Activated T-cell treated with anti-CD3 and anti-CD28 coated beads, Interleukin-2, amount 50 U/mL, for 72 hours (primary cell): ENCODE data around the gene CLCN2. TPM values are rescaled to one million over a fixed set of nuclear protein-coding genes. Genes with fewer than 3 reads are reported as not detected.

Experiments
- ATAC-seq, 2 donors: fragments of 150-1000 bp; cut with Tn5 transposase; replicated peaks in 1 of 2; 2 replicates each; pipeline ENCODE4 v1.10.0; 2021; ENCODE audit warnings: moderate library complexity in 2 of 2, mild to moderate bottlenecking in 1 of 2
- DNase-seq, 2 donors: peaks; one replicate each; pipeline ENCODE4 v3.0.0; 2021 to 2022; ENCODE audit warnings: mixed read lengths in 1 of 2
- H3K27ac Mint-ChIP-seq: one replicate; pipeline ENCODE4 v1.8.0; 2022; ENCODE audit warnings: mild to moderate bottlenecking, moderate library complexity, mixed read lengths
- H3K27me3 Mint-ChIP-seq: one replicate; pipeline ENCODE4 v1.8.0; 2022; ENCODE audit warnings: low read depth, mixed read lengths
- H3K36me3 Mint-ChIP-seq, 2 donors: one replicate each; pipeline ENCODE4 v1.8.0; 2022; ENCODE audit warnings: mixed read lengths in 2 of 2, mild to moderate bottlenecking in 1 of 2; ENCODE audit not compliant: insufficient read depth in 2 of 2
- H3K4me1 Mint-ChIP-seq: one replicate; pipeline ENCODE4 v1.8.0; 2022; ENCODE audit warnings: low read depth, mixed read lengths
- H3K4me3 Mint-ChIP-seq, 2 donors: one replicate each; pipeline ENCODE4 v1.8.0; 2022; ENCODE audit warnings: mild to moderate bottlenecking in 2 of 2, mixed read lengths in 2 of 2, moderate library complexity in 2 of 2
- H3K9me3 Mint-ChIP-seq, 2 donors: one replicate each; pipeline ENCODE4 v1.8.0; 2022; ENCODE audit warnings: mixed read lengths in 2 of 2
- total RNA-seq, 2 donors: library from RNA; stranded (reverse); gene quantifications; one replicate each; pipeline ENCODE4 v1.2.3, GENCODE V29; 2022

Gene CLCN2
- total RNA-seq, 2 donors from 2014 or later: 3.1 to 3.9 TPM

DNA sequence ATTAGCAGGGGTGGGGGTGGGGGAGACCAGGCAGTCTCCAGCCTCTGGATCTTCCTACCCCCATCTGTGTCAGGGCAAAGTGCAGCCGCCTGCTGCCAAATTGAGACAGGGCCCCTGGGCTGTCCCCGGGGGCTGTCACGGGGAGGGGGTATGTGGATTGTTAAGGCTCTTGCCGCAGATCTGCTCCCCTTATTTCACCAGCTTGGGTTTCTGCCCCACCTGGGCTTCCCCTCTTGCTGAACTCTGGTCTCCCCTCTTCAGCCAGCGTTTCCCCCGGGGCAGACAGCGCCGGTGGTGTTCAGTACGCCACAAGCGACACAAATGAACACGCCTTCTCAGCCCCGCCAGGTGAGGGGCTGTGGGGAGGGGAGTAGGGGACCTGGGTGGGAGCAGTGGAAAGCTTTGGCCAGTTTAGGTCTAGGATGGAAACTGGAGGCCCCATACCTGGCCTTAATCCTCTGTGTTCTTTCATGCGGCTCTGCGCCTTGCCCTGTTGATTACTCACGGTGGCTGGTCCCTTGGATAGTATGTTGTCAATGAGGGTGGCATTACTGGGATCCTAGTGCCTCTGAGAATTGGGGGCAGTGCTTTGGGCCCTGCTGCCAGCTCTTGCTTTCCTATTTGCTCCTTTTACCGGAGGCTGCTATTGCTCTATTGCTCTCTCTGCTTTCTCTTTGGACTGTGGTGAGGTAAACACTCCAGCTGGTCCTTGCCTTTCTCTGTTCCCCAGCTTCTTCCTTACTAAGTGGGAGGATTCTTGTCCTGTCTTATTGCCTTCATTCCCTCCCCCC is 45.3 kb downstream of the CLCN2 start:
- Mint-ChIP-seq H3K9me3 (no peaks in the 10 kb centered on the region), H3K27ac (peak overlapping the region; percentile 63), H3K4me1 (peaks cover 47% of the 10 kb centered on the region), H3K36me3 (peaks cover 17 to 26% of the 10 kb centered on the region in 2 donors), H3K4me3 (peak overlapping the region; percentile 79 to 80), H3K27me3 (no peaks in the 10 kb centered on the region)
- ATAC-seq: no peak
- no peak for DNase-seq

DNA sequence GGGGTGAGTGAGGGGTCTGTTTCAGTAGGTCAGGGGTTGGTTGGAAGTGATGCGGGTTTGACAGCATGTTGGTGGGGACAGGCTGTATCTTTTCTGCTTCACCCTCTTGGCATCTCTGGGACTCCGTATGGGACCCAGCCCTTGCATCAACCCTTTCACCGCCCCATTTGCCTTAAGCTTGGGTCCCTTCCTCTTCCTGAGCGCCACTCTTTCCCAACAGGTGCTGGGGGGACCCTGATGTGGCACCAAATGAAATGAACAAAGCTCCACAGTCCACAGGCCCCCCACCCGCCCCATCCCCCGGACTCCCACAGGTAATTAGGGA is 45.9 kb downstream of the CLCN2 start:
- Mint-ChIP-seq H3K27ac (peak overlapping the region; percentile 90), H3K27me3 (no peaks in the 10 kb centered on the region), H3K4me3 (peak overlapping the region; percentile 79 to 80), H3K4me1 (peaks cover 42% of the 10 kb centered on the region), H3K36me3 (peaks cover 13 to 21% of the 10 kb centered on the region in 2 donors), H3K9me3 (no peaks in the 10 kb centered on the region)
- ATAC-seq (peak in 1 of 2 donors; percentile 3), DNase-seq (no peak)

DNA sequence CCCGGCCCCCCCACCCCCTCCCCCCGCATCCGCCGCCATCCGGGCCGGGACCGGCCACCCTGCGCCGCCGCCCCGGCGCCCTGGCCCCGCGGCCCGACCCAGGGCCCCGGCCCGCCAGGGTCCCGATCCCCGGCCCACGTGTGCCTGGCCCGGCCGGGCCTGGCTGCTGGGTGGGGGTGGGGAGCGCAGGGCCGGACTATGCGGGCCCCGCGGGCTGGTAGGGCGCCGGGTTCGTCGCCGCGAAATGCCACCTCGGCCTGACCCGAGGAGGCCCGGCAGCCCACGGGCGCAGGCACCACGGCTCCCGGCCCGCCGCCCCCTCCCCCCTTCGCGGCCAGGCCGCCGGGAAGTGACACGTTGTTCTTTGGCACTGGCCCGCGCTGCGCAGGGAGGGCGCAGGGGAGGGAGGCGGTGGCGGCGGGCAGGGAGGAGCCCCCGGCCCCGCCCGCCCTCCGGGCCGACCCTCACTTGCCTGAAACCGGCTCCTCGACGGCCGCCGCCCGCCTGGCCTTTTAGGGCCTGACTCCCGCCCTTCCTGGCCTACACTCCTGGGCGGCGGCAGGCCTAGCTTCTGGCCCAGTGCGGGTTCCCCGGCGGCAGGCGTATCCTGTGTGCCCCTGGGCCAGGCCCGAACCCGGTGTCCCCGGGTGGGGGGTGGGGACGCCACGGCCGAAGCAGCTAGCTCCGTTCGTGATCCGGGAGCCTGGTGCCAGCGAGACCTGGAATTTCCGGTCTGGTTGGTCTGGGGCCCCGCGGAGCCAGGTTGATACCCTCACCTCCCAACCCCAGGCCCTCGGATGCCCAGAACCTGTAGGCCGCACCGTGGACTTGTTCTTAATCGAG is 46.5 kb downstream of the CLCN2 start:
- ATAC-seq: peak; percentile 52 to 60
- peak overlapping the region; percentile 90 for H3K27ac Mint-ChIP-seq
- H3K36me3 Mint-ChIP-seq: peaks cover 13 to 24% of the 10 kb centered on the region in 2 donors
- H3K4me3 Mint-ChIP-seq: peak overlapping the region; percentile 80 to 92
- DNase-seq: peak; percentile 64 to 73
- H3K27me3 Mint-ChIP-seq: no peaks in the 10 kb centered on the region
- H3K4me1 Mint-ChIP-seq: peaks cover 41% of the 10 kb centered on the region
- no peaks in the 10 kb centered on the region for H3K9me3 Mint-ChIP-seq

DNA sequence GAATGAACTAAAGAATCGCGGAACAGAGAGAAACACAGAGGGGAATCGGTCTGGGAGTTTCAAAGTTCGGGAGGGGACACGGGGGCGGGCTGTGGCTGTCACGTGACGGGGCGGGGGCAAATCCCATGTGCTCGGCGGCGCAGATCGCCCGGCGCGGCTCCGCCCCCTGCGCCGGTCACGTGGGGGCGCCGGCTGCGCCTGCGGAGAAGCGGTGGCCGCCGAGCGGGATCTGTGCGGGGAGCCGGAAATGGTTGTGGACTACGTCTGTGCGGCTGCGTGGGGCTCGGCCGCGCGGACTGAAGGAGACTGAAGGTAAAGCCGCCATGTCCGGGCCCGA is 47.1 kb downstream of the CLCN2 start, which contains the start of gene EIF4G1:
EIF4G1 (plus strand) TSS at position 244 of the 337 bp plus-strand sequence. CDS start 1,191 bp downstream, outside the sequence.
- H3K4me3 Mint-ChIP-seq: peak within 1 kb of the TSS; percentile 82 to 92
- H3K9me3 Mint-ChIP-seq: no peaks in the 10 kb centered on the region
- DNase-seq (peak; percentile 96), ATAC-seq (peak; percentile 91 to 96)
- peak within 1 kb of the TSS; percentile 90 for H3K27ac Mint-ChIP-seq
- H3K36me3 Mint-ChIP-seq: peaks cover 13 to 23% of the 10 kb centered on the region in 2 donors
- no peaks in the 10 kb centered on the region for H3K27me3 Mint-ChIP-seq
- H3K4me1 Mint-ChIP-seq: peaks cover 36% of the 10 kb centered on the region

DNA sequence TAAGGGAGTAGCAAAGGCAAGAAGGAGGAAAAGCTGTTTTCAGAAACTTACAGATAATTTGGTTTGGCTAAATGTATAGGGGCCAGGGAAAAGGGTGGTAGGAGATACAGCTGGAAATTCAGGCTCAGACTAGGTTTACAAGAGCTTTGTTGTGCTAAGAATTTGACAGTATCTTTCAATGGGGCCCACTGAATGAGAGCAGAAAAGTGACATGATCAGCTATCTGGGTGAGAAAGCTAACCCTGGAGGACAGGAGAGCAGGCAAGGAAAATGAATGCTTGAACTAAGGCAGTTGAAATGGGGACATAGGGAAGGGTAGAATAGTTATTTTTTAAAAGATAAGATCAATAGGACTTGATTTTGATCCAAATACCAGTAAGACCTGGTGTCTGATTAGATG is 49.8 kb downstream of the CLCN2 start:
- peaks cover 15% of the 10 kb centered on the region for H3K4me1 Mint-ChIP-seq
- peaks cover 5 to 23% of the 10 kb centered on the region in 2 donors for H3K36me3 Mint-ChIP-seq
- DNase-seq: no peak
- ATAC-seq: no peak
- no peaks in the 10 kb centered on the region for H3K9me3 Mint-ChIP-seq
- no peaks in the 10 kb centered on the region for H3K27me3 Mint-ChIP-seq
- H3K27ac Mint-ChIP-seq: no peak overlapping the region
- H3K4me3 Mint-ChIP-seq: no peak overlapping the region

DNA sequence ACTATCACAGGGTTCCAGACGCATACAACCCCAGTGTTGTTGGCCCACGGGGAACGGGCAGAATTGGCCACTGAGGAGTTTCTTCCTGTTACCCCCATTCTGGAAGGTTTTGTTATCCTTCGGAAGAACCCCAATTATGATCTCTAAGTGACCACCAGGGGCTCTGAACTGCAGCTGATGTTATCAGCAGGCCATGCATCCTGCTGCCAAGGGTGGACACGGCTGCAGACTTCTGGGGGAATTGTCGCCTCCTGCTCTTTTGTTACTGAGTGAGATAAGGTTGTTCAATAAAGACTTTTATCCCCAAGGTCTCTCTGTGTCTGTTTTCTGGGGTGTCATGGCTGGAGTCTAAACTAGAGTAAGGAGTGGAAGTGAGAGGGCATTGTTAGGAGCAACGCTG is 52.7 kb downstream of the CLCN2 start:
- Mint-ChIP-seq H3K36me3 (peaks cover 2 to 27% of the 10 kb centered on the region in 2 donors), H3K9me3 (no peaks in the 10 kb centered on the region), H3K27ac (no peak overlapping the region), H3K4me1 (peaks cover under 1% of the 10 kb centered on the region), H3K4me3 (no peak overlapping the region), H3K27me3 (no peaks in the 10 kb centered on the region)
- DNase-seq (no peak), ATAC-seq (no peak)

DNA sequence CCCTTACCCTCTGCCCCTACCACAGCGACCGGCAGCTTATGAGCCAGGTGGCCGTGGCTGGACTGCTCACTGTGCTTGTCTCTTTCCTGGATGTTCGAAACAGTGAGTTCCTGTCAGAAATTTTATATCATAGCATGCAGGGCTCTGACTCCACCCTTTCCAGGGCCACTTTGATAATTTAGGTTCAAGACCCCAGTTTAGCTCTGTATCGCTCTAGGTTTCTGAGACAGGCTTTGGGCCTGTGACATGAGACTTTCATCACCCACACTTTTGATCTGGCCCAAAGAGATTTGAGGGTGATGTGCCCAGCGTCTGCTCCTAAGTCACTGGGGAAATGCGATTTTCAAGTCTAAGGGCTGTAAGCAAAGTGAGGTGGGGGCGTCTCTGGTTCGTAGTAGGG is 53.5 kb downstream of the CLCN2 start:
- Mint-ChIP-seq H3K27ac (no peak overlapping the region), H3K36me3 (peaks cover 2 to 27% of the 10 kb centered on the region in 2 donors), H3K9me3 (no peaks in the 10 kb centered on the region), H3K4me3 (no peak overlapping the region), H3K4me1 (no peaks in the 10 kb centered on the region), H3K27me3 (no peaks in the 10 kb centered on the region)
- no peak for ATAC-seq
- no peak for DNase-seq

DNA sequence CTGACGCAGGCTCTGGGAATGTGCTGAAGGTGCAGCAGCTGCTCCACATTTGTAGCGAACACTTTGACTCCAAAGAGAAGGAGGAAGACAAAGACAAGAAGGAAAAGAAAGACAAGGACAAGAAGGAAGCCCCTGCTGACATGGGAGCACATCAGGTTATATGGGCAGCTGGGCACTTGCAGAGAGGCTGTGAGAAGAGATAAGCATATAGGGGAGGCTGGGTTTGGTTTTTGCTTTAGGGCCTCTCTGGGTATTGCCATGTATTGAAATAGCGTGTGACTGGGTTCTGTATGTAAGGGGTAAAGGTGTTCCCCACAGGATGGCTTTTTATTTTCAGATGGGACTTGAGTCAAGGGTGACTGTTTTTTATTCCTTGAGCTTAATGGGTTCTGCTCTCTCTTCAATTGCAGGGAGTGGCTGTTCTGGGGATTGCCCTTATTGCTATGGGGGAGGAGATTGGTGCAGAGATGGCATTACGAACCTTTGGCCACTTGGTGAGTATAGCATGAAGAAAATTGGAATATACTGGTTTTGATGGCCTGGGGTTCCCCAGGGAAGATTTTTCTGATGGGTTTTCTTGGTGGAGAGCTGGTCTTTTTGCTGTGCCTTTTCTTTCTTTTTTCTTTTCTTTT is 54.9 kb downstream of the CLCN2 start:
- H3K27me3 Mint-ChIP-seq: no peaks in the 10 kb centered on the region
- H3K4me1 Mint-ChIP-seq: peaks cover 4% of the 10 kb centered on the region
- no peak overlapping the region for H3K4me3 Mint-ChIP-seq
- DNase-seq (no peak), ATAC-seq (no peak)
- peaks cover 5 to 34% of the 10 kb centered on the region in 2 donors for H3K36me3 Mint-ChIP-seq
- H3K9me3 Mint-ChIP-seq: no peaks in the 10 kb centered on the region
- no peak overlapping the region for H3K27ac Mint-ChIP-seq

DNA sequence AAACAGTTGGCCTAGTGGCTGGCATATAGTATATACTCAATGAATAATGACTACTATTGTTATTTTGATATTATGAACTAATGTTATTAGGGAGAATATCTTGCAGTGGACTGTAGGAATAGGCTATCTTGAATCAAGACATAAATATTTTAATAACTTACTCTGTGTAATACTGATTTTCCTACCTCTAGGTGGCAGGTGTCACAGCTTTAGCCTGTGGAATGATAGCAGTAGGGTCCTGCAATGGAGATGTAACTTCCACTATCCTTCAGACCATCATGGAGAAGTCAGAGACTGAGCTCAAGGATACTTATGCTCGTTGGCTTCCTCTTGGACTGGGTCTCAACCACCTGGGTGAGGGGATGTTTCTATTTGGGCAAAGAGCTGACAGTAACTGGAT is 55.8 kb downstream of the CLCN2 start:
- peak in 1 of 2 donors; percentile 58 for ATAC-seq
- Mint-ChIP-seq H3K4me1 (peaks cover 13% of the 10 kb centered on the region), H3K27ac (no peak overlapping the region), H3K36me3 (peaks cover 5 to 37% of the 10 kb centered on the region in 2 donors), H3K4me3 (no peak overlapping the region), H3K27me3 (no peaks in the 10 kb centered on the region), H3K9me3 (no peaks in the 10 kb centered on the region)
- no peak for DNase-seq

DNA sequence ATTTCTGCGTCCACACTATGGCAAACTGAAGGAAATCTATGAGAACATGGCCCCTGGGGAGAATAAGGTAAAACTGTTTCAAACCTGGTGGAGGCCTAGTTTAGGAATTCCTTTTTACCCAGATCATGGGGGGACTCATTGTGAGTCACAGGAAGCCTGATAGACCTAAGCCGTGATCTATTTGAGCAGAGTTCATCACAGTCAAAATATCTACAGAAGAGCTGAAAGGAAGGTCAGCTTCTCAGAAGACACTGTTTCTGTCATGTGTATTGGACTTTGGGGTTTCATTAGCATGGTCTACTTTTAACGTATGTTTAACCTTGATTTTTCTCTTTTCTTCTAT is 61.1 kb downstream of the CLCN2 start:
- no peak for ATAC-seq
- Mint-ChIP-seq H3K27me3 (no peaks in the 10 kb centered on the region), H3K9me3 (no peaks in the 10 kb centered on the region), H3K27ac (peak overlapping the region; percentile 94), H3K4me3 (peak overlapping the region; percentile 86 to 93), H3K36me3 (peaks cover 10 to 14% of the 10 kb centered on the region in 2 donors), H3K4me1 (peaks cover 32% of the 10 kb centered on the region)
- DNase-seq: no peak

DNA sequence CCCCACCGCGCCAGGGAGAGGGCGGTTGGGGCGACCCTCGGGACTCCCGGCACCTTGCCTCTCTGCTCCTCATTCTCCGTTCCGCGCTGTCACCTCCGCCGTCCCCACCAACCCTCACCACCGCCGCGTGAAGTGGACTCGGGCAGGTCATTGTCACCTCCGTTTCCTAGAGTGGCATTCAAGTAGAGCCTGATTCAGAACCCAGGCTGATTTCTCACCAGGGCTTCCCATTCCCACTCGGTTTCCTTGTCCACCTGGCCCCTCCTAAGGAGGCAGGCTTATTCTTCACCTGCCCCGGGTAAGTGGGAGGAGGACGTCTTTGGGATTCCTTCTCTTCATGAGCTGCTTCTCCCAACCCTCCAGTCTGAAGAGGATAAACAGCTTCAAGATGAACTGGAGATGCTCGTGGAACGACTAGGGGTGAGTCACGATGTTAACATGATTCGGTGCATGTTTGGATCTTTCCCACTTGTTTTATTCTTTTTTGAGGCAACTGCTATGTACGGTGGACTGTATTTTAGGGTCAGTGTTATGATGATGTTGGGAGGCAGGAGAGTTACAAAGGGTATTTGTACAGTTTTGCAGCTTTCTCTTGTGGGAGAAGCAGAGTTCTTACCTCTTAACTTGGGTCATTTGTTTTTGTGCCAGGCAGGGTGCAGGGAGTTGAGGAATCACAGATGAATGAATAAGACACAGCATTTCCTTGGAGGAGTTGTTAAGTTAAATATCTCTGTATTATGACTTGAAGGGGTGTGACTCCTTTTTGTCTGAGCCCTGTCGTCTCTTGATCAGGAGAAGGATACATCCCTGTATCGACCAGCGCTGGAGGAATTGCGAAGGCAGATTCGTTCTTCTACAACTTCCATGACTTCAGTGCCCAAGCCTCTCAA is 61.7 kb downstream of the CLCN2 start:
- peak overlapping the region; percentile 94 for H3K27ac Mint-ChIP-seq
- peaks cover 32% of the 10 kb centered on the region for H3K4me1 Mint-ChIP-seq
- DNase-seq (no peak), ATAC-seq (no peak)
- H3K27me3 Mint-ChIP-seq: no peaks in the 10 kb centered on the region
- no peaks in the 10 kb centered on the region for H3K9me3 Mint-ChIP-seq
- peaks cover 10 to 14% of the 10 kb centered on the region in 2 donors for H3K36me3 Mint-ChIP-seq
- H3K4me3 Mint-ChIP-seq: peak overlapping the region; percentile 86 to 93

DNA sequence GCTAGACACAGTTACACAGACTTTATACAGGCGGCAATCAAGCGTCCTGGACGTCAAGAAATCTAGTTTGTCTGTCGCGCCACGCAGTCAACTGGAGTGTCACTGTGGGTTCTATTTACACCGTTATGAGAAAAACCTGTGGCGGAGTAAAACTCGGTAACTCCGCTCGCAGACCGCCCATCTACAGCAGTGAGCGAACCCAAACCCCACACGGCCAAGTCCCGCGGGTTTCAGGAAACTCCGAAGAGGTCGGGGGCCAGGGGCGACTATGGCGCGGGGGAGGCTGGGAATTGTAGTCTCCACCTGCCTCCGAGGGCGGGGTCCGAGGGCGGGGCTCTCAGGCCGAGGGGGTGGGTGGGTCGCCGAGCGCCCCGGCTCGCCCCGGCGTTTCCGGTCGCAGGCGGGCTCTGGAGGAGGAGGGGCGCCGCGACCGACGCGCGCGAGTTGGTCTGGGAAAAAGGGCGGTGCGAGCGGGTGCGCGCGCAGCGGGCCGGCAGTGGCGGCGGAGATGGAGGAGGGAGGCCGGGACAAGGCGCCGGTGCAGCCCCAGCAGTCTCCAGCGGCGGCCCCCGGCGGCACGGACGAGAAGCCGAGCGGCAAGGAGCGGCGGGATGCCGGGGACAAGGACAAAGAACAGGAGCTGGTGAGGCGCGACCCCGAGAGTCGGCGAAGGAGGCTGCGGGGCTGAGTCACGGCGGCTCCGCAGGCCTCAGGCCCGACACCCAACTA is 62.5 kb downstream of the CLCN2 start, which contains the start of gene PSMD2:
PSMD2 (plus strand) TSS at position 483 of the 729 bp plus-strand sequence; CDS start at position 509, 26 bp downstream.
- H3K9me3 Mint-ChIP-seq: no peaks in the 10 kb centered on the region
- H3K27ac Mint-ChIP-seq: peak within 1 kb of the TSS; percentile 94
- H3K27me3 Mint-ChIP-seq: no peaks in the 10 kb centered on the region
- H3K4me1 Mint-ChIP-seq: peaks cover 32% of the 10 kb centered on the region
- ATAC-seq (peak; percentile 95), DNase-seq (peak; percentile 98 to 99)
- H3K4me3 Mint-ChIP-seq: peak within 1 kb of the TSS; percentile 86 to 93
- peaks cover 9 to 10% of the 10 kb centered on the region in 2 donors for H3K36me3 Mint-ChIP-seq
